ENCODE results near the gene DEFB131A. TPM values are rescaled to one million over a fixed set of nuclear protein-coding genes. Genes with fewer than 3 reads are reported as not detected.
A peak's percentile ranks its signal among the peaks of the same experiment; 100 is the strongest.
"Not testable (repeated sequence)": the region's sequence is repeated elsewhere in the genome, so short reads cannot be mapped to it uniquely, and the experiment has no call there.

Gene DEFB131A
- polyA plus RNA-seq (2013) = not detected

- DNase-seq; H3K27ac ChIP-seq (ENCODE audit: insufficient read depth in 1 of 2, low read depth in 1 of 2, low read length in 2 of 2, poor library complexity in 1 of 2, severe bottlenecking in 2 of 2); H3K36me3 ChIP-seq (ENCODE audit: control insufficient read depth in 4 of 4, insufficient read depth in 4 of 4, low read length in 3 of 4); POLR2A ChIA-PET; H3K4me3 ChIP-seq (ENCODE audit: control insufficient read depth in 1 of 7, extremely low read depth in 1 of 7, insufficient read depth in 4 of 7, low read depth in 2 of 7, low read length in 6 of 7); H3K4me1 ChIP-seq (ENCODE audit: control extremely low read depth in 1 of 4, control insufficient read depth in 4 of 4, insufficient read depth in 4 of 4, low read length in 3 of 4); H3K9me3 ChIP-seq (ENCODE audit: control extremely low read depth in 1 of 5, control insufficient read depth in 4 of 5, insufficient read depth in 2 of 5, low read depth in 1 of 5, low read length in 4 of 5); H3K27me3 ChIP-seq (replicated peaks in 2 of 5; ENCODE audit: control insufficient read depth in 4 of 5, insufficient read depth in 5 of 5, low read length in 4 of 5); CTCF ChIA-PET: not testable (repeated sequence)
- no CpG with 5 or more reads among the region's 3 CpGs for WGBS (ENCODE audit: insufficient coverage)
Observed at GRCh38 chr4:9444114-9444513, at the start of gene DEFB131A. TSS of gene DEFB131A (plus strand) at chr4:9444414. CDS start at chr4:9444534, 120 bp downstream.

- H3K9me3 ChIP-seq (ENCODE audit: control extremely low read depth in 1 of 5, control insufficient read depth in 4 of 5, insufficient read depth in 2 of 5, low read depth in 1 of 5, low read length in 4 of 5); CTCF ChIA-PET; DNase-seq; H3K36me3 ChIP-seq (ENCODE audit: control insufficient read depth in 4 of 4, insufficient read depth in 4 of 4, low read length in 3 of 4); H3K4me3 ChIP-seq (ENCODE audit: control insufficient read depth in 1 of 7, extremely low read depth in 1 of 7, insufficient read depth in 4 of 7, low read depth in 2 of 7, low read length in 6 of 7); H3K27me3 ChIP-seq (replicated peaks in 2 of 5; ENCODE audit: control insufficient read depth in 4 of 5, insufficient read depth in 5 of 5, low read length in 4 of 5); H3K27ac ChIP-seq (ENCODE audit: insufficient read depth in 1 of 2, low read depth in 1 of 2, low read length in 2 of 2, poor library complexity in 1 of 2, severe bottlenecking in 2 of 2); POLR2A ChIA-PET; H3K4me1 ChIP-seq (ENCODE audit: control extremely low read depth in 1 of 4, control insufficient read depth in 4 of 4, insufficient read depth in 4 of 4, low read length in 3 of 4): not testable (repeated sequence)
- WGBS (ENCODE audit: insufficient coverage) = 71% methylated on average over 2 of the region's 2 CpGs
Observed at GRCh38 chr4:9405774-9406173, 38.4 kb upstream of the DEFB131A start.

- 80% methylated on average over 2 of the region's 3 CpGs for WGBS (ENCODE audit: insufficient coverage)
- H3K36me3 ChIP-seq (ENCODE audit: control insufficient read depth in 4 of 4, insufficient read depth in 4 of 4, low read length in 3 of 4); H3K9me3 ChIP-seq (ENCODE audit: control extremely low read depth in 1 of 5, control insufficient read depth in 4 of 5, insufficient read depth in 2 of 5, low read depth in 1 of 5, low read length in 4 of 5); DNase-seq; H3K27me3 ChIP-seq (replicated peaks in 2 of 5; ENCODE audit: control insufficient read depth in 4 of 5, insufficient read depth in 5 of 5, low read length in 4 of 5); H3K4me1 ChIP-seq (ENCODE audit: control extremely low read depth in 1 of 4, control insufficient read depth in 4 of 4, insufficient read depth in 4 of 4, low read length in 3 of 4); POLR2A ChIA-PET; H3K4me3 ChIP-seq (ENCODE audit: control insufficient read depth in 1 of 7, extremely low read depth in 1 of 7, insufficient read depth in 4 of 7, low read depth in 2 of 7, low read length in 6 of 7); CTCF ChIA-PET; H3K27ac ChIP-seq (ENCODE audit: insufficient read depth in 1 of 2, low read depth in 1 of 2, low read length in 2 of 2, poor library complexity in 1 of 2, severe bottlenecking in 2 of 2): not testable (repeated sequence)
Observed at GRCh38 chr4:9406491-9406890, 37.7 kb upstream of the DEFB131A start.

- Histone ChIP-seq H3K27me3 (replicated peaks in 2 of 5; ENCODE audit: control insufficient read depth in 4 of 5, insufficient read depth in 5 of 5, low read length in 4 of 5) (no peaks in the 10 kb centered on the region), H3K36me3 (ENCODE audit: control insufficient read depth in 4 of 4, insufficient read depth in 4 of 4, low read length in 3 of 4) (no peaks in the 10 kb centered on the region), H3K9me3 (ENCODE audit: control extremely low read depth in 1 of 5, control insufficient read depth in 4 of 5, insufficient read depth in 2 of 5, low read depth in 1 of 5, low read length in 4 of 5) (no peaks in the 10 kb centered on the region), H3K4me1 (ENCODE audit: control extremely low read depth in 1 of 4, control insufficient read depth in 4 of 4, insufficient read depth in 4 of 4, low read length in 3 of 4) (no peaks in the 10 kb centered on the region), H3K4me3 (ENCODE audit: control insufficient read depth in 1 of 7, extremely low read depth in 1 of 7, insufficient read depth in 4 of 7, low read depth in 2 of 7, low read length in 6 of 7) (no peak overlapping the region), H3K27ac (ENCODE audit: insufficient read depth in 1 of 2, low read depth in 1 of 2, low read length in 2 of 2, poor library complexity in 1 of 2, severe bottlenecking in 2 of 2) (no peak overlapping the region)
- CTCF ChIA-PET = no interaction called here
- no peak for DNase-seq
- 98% methylated on average over 7 of the region's 13 CpGs for whole genome bisulfite sequencing (ENCODE audit: insufficient coverage)
- POLR2A ChIA-PET = no interaction called here
Observed at GRCh38 chr4:9409793-9410192, 34.4 kb upstream of the DEFB131A start.

GRCh38 chr4:9421884-9422455, 22.2 kb upstream of the DEFB131A start:
- WGBS (ENCODE audit: insufficient coverage) = no CpG with 5 or more reads among the region's 6 CpGs
- peak; percentile 20 to 67 (median 63) for DNase-seq
- H3K27me3 ChIP-seq (replicated peaks in 2 of 5; ENCODE audit: control insufficient read depth in 4 of 5, insufficient read depth in 5 of 5, low read length in 4 of 5); H3K4me3 ChIP-seq (ENCODE audit: control insufficient read depth in 1 of 7, extremely low read depth in 1 of 7, insufficient read depth in 4 of 7, low read depth in 2 of 7, low read length in 6 of 7); CTCF ChIA-PET; H3K36me3 ChIP-seq (ENCODE audit: control insufficient read depth in 4 of 4, insufficient read depth in 4 of 4, low read length in 3 of 4); H3K4me1 ChIP-seq (ENCODE audit: control extremely low read depth in 1 of 4, control insufficient read depth in 4 of 4, insufficient read depth in 4 of 4, low read length in 3 of 4); H3K27ac ChIP-seq (ENCODE audit: insufficient read depth in 1 of 2, low read depth in 1 of 2, low read length in 2 of 2, poor library complexity in 1 of 2, severe bottlenecking in 2 of 2); H3K9me3 ChIP-seq (ENCODE audit: control extremely low read depth in 1 of 5, control insufficient read depth in 4 of 5, insufficient read depth in 2 of 5, low read depth in 1 of 5, low read length in 4 of 5); POLR2A ChIA-PET: not testable (repeated sequence)

GRCh38 chr4:9425916-9426315, 18.3 kb upstream of the DEFB131A start:
- H3K36me3 ChIP-seq (ENCODE audit: control insufficient read depth in 4 of 4, insufficient read depth in 4 of 4, low read length in 3 of 4); CTCF ChIA-PET; H3K4me1 ChIP-seq (ENCODE audit: control extremely low read depth in 1 of 4, control insufficient read depth in 4 of 4, insufficient read depth in 4 of 4, low read length in 3 of 4); POLR2A ChIA-PET; H3K27ac ChIP-seq (ENCODE audit: insufficient read depth in 1 of 2, low read depth in 1 of 2, low read length in 2 of 2, poor library complexity in 1 of 2, severe bottlenecking in 2 of 2); H3K27me3 ChIP-seq (replicated peaks in 2 of 5; ENCODE audit: control insufficient read depth in 4 of 5, insufficient read depth in 5 of 5, low read length in 4 of 5); DNase-seq; H3K9me3 ChIP-seq (ENCODE audit: control extremely low read depth in 1 of 5, control insufficient read depth in 4 of 5, insufficient read depth in 2 of 5, low read depth in 1 of 5, low read length in 4 of 5); H3K4me3 ChIP-seq (ENCODE audit: control insufficient read depth in 1 of 7, extremely low read depth in 1 of 7, insufficient read depth in 4 of 7, low read depth in 2 of 7, low read length in 6 of 7): not testable (repeated sequence)
- no CpG with 5 or more reads among the region's 1 CpG for WGBS (ENCODE audit: insufficient coverage)

- no CpG with 5 or more reads among the region's 1 CpG for WGBS (ENCODE audit: insufficient coverage)
- H3K4me1 ChIP-seq (ENCODE audit: control extremely low read depth in 1 of 4, control insufficient read depth in 4 of 4, insufficient read depth in 4 of 4, low read length in 3 of 4); CTCF ChIA-PET; H3K9me3 ChIP-seq (ENCODE audit: control extremely low read depth in 1 of 5, control insufficient read depth in 4 of 5, insufficient read depth in 2 of 5, low read depth in 1 of 5, low read length in 4 of 5); H3K27me3 ChIP-seq (replicated peaks in 2 of 5; ENCODE audit: control insufficient read depth in 4 of 5, insufficient read depth in 5 of 5, low read length in 4 of 5); H3K27ac ChIP-seq (ENCODE audit: insufficient read depth in 1 of 2, low read depth in 1 of 2, low read length in 2 of 2, poor library complexity in 1 of 2, severe bottlenecking in 2 of 2); H3K4me3 ChIP-seq (ENCODE audit: control insufficient read depth in 1 of 7, extremely low read depth in 1 of 7, insufficient read depth in 4 of 7, low read depth in 2 of 7, low read length in 6 of 7); H3K36me3 ChIP-seq (ENCODE audit: control insufficient read depth in 4 of 4, insufficient read depth in 4 of 4, low read length in 3 of 4): not testable (repeated sequence)
- POLR2A ChIA-PET = interaction anchor here (0.7 kb wide), 1 partner anchor 102 kb away, joined by 4 read pairs; no protein-coding TSS in a partner anchor
- DNase-seq = peak in 2 of 3 donors; percentile 7 to 16
Observed at GRCh38 chr4:9430061-9430460, 14.2 kb upstream of the DEFB131A start.
